HPDE6-E6E7 (cell line): Measurements from ENCODE around the gene CD80.
A peak's percentile ranks its signal among the peaks of the same experiment; 100 is the strongest.
"Not testable (repeated sequence)": the region's sequence is repeated elsewhere in the genome, so short reads cannot be mapped to it uniquely, and the experiment has no call there.

Experiments
- DNase-seq: peaks from one replicate; pipeline ENCODE4 v3.0.0; 2011; ENCODE audit warnings: missing footprints; ENCODE audit errors: extremely low spot score

CD80 gene, protein sequence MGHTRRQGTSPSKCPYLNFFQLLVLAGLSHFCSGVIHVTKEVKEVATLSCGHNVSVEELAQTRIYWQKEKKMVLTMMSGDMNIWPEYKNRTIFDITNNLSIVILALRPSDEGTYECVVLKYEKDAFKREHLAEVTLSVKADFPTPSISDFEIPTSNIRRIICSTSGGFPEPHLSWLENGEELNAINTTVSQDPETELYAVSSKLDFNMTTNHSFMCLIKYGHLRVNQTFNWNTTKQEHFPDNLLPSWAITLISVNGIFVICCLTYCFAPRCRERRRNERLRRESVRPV

GRCh38 chr3:119559441-119559963 lies at the start of gene CD80:
Gene CD80 (minus strand): TSS chr3:119559614. CDS start chr3:119557728, 1,886 bp downstream.
- peak; percentile 44 for DNase-seq

DNA sequence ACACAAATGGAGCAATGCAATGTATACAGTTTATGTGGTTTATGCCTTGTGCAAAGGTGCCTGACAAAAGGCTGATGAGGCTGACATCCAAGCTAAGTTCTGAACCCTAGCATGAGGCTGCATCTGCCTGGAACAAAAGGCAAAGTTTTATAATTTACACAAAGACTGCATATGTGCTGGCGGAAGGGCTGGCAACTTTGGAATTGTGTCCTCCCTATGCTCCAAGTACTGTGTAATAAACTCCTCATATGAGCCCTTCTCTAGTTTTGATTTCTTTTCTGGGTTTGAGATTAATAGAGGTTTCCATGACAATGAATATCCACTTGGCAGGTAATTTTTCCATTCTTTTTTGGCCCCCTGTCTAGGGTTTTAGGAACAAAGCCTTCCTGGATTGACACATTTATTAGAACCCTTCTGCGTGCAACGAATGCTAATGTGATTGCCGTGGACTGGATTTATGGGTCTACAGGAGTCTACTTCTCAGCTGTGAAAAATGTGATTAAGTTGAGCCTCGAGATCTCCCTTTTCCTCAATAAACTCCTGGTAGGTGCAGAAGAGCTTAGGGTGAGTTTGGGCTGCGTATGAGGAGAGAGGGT lies 49.1 kb upstream of the CD80 start:
- DNase-seq, result no peak

- peak; percentile 41 for DNase-seq
These were observed 45.5 kb upstream of the CD80 start for GRCh38 chr3:119604878-119605277.

DNA sequence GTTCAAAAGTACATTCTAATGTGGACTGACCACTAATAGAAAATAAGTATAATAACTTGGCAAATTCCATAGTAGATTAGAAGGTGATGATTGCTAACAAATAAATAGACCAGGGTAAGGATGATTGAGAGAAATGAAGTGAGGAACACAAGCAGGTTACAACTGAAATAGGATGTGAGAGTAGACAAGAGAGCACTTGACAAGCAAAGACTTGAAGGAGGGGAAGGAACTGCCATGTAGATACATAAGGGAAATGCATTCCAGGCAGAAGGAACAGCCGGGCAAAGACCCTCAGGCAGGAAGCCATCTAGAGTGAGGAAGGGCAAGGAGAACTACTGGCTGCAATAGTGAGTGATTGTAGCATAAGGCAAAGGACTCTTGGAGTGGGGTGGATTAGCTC lies 43.3 kb upstream of the CD80 start:
- no peak for DNase-seq

DNA sequence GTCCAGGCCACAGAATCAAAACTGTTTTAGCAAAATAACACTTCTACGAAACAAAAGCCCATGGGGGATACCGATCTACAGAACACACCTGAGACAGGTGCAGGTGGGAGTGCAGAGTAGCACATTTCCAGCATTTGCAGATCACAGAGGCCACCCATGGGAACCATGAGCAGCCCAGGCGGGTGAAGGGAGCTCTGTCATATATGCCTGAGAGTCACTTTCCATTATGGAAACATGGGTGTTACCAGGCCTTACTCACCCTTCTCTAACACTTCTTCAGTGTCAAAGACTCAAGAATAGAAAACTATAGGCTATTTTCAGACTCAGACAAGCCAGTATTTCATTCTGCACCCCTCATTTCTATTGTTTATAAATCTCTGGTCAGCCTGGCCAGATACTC lies 41.7 kb upstream of the CD80 start:
- DNase-seq, result no peak

GRCh38 chr3:119600732-119601131 lies 41.3 kb upstream of the CD80 start:
- no peak for DNase-seq

DNA sequence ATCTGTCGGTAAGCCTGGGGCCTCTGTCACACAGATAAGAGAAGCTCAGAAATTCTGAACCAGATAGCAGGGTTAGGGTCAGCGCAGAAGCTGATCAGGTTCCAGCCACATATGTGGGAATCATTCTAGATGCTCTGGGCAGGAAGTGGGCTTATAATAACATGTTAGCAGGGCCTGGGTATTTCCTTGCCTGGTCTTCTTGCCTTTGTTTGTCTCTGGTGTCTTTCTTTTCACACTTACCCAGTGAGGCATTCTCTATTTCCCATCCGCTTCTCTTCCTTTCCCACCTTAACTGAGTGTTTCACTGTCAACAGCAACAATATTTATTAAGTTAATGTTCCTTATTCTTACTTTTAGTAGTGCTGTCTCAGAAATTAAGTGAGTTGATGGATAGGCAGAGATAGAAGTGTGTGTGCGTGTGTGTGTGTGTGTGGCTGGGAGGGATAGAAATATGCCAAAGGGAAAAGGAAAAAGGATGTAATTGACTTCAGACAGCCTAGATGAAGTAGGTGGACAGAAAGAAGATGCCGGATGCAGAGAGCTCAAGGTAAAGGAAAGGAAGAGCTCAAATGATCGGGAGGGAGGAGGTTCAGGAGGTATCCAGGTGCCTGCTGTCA lies 40.3 kb upstream of the CD80 start:
- no peak for DNase-seq

DNA sequence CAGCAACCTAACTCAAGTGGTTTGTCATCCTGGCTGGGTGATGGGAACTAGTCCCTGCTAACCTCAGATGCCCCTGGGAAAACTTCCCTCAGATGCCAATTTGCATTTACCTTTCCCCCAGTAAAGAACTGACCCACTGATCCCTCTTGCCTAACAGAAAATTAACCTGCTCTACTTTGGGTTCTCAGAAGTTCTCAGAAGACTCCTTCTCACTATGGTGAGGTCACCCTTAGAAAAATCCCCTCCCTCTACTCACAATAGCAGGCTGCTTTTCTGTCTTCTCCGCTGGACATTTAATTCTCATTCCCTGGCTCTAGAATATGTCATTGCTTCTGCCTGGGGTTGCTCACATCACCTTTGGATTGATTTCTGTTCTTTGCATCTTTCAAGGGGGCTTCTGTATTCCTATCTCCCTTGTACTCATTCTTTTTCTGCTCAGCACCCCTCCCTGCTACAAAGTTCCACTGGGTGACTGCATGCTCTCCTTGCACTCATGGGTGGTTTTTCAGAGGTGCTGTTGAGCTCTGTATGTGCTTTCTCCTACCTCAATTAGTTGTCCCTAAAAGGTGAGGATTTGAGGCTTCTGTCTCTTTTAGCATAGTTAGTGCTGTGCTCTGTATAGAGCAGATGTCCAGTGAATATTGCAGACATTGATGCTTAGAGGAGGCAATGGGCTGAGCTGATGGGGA lies 39.1 kb upstream of the CD80 start:
- no peak for DNase-seq

DNA sequence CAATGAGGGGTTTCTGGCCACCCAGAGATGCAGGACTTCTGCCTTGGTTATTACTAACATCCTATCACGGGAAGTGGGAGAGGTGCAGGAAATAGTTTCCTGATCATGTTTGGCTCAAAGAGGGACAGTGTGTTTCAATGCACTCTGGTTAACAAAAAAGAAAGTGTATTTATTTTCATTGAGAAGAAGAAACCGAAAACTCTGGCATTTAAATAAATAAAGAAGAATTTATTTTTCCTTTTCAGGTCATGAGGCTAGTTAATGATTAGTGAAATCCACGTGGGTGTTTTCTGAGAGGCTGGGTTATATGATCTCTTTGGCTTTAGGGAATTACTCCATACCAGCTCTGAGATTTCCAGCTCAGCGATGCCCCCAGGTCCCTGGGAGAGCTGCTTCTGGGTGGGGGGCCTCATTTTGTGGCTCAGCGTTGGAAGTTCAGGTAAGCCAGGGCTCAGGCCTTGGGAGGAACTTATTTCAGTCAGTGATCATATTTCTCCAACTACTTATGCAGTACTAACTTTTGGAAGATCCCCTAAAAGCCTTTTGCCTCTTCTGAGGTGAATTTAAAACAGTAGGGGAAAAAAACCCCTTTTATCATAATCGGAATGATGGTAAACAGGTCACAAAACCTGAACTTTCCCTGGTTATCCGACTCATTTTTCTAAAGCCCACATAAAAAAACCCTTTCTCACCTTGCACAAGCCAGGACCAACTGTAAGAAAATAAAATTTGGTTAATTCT lies 38.3 kb upstream of the CD80 start, which contains the start of gene PLA1A:
Gene PLA1A (plus strand): TSS at position 338 of the 741 bp plus-strand sequence. CDS start 29 bp downstream, at position 367.
- DNase-seq, result no peak

- DNase-seq, result no peak
These were observed 37.0 kb upstream of the CD80 start for GRCh38 chr3:119596398-119596797.

- DNase-seq, result no peak
These were observed 36.4 kb upstream of the CD80 start for GRCh38 chr3:119595639-119596334.

GRCh38 chr3:119594929-119595328 lies 35.5 kb upstream of the CD80 start:
- not testable (repeated sequence) for DNase-seq

- DNase-seq, result no peak
These were observed 34.7 kb upstream of the CD80 start for GRCh38 chr3:119594066-119594465.

DNA sequence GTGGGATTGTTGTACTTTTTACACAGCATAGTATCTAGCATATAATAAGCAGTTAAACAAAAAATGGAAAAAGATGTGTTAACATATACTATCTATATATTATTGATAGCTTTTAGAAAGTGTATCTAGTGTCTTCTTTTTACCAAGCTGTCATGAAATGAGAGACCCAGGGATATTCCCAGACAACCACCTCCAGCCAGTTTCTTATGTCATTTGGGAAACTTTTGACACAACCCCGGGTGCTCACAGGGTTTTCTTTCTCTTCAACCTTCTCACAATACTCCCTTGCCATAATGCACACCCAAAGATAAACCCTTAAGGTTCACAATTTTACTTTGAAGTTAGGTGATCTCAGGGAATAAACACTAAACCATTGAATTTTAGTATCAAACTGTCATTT lies 33.4 kb upstream of the CD80 start:
- DNase-seq, result no peak

GRCh38 chr3:119590706-119591105 lies 31.3 kb upstream of the CD80 start:
- DNase-seq, result no peak

- no peak for DNase-seq
These were observed 29.8 kb upstream of the CD80 start for GRCh38 chr3:119589102-119589773.

- DNase-seq, result no peak
These were observed 28.7 kb upstream of the CD80 start for GRCh38 chr3:119588112-119588511.

- DNase-seq, result no peak
These were observed 27.3 kb upstream of the CD80 start for GRCh38 chr3:119586733-119587172.

DNA sequence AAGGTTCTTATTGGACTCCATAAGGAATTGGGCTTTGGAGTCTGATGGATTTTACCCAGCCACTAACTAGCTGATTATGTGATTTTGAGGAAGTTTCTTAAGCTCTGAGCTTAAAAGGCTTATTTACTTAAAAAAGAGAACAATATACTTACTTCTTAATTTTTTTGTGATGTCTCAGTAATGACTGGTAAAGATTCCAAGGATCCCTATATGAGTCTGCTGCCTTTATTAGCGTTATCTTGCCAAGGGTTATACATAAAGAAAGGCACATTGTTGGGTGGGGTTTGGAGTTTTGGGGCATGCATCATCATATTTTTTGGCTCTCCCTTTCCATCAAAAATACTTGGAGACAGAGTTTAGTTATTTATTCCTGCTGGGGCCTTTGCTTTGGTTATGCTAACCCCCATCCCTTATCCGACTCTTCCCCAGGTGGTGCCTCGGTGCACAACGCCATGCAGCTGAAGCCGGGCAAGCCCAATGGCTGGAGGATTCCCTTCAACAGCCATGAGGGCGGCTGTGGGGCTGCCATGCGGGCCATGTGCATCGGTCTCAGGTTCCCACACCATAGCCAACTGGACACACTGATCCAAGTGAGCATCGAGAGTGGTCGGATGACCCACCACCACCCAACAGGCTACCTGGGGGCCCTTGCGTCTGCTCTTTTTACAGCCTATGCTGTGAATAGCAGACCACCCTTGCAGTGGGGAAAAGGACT lies 26.6 kb upstream of the CD80 start:
- no peak for DNase-seq

DNA sequence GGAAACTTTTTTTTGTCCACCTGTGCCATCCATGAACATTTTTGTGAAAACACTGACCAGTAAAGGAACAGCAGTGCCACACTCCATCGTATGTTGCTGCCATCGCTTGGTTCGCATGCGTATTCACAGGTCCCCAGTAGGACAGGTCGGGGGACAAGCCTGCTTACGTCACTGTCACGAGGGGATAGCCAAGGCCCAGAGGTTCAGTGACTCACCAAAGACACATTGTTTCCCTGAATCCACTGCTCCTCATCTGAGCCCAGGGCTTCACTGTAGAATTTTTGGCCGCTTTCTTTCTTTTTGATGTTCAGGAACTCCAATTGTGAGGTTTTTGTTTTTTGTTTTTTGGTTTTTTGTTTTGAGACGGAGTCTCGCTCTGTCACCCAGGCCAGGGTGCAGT lies 25.8 kb upstream of the CD80 start:
- no peak for DNase-seq
